GM19238 (cell line): ENCODE data around the gene F8A2.
"Not testable (repeated sequence)": the region's sequence is repeated elsewhere in the genome, so short reads cannot be mapped to it uniquely, and the experiment has no call there.

Experiments used
- DNase-seq: peaks from one replicate; pipeline ENCODE4 v3.0.0; 2011; ENCODE audit warnings: low spot score; ENCODE audit not compliant: insufficient read length

F8A2 gene

DNA sequence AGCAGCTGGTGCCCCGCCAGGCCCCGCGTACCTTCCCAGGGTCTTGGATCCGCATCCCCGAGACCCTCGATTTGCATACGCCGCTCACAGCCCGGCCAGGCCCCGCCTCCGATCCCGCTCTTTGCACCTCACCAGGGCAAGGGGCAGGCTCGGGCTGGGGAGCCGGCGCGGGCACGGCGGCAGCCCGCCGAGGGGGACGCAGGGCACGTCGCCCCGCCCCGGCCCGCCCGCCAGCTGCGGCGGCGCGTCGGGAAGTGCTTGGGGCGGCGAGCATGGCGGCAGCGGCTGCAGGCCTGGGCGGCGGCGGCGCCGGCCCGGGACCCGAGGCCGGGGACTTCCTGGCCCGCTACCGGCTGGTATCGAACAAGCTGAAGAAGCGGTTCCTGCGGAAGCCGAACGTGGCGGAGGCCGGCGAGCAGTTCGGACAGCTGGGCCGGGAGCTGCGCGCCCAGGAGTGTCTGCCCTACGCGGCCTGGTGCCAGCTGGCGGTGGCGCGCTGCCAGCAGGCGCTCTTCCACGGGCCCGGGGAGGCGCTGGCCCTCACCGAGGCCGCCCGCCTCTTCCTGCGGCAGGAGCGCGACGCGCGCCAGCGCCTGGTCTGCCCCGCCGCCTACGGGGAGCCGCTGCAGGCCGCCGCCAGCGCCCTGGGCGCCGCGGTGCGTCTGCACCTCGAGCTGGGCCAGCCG is at the start of gene F8A2:
Gene F8A2 (plus strand): TSS at position 253 of the 686 bp plus-strand sequence. CDS start 20 bp downstream, at position 273.
- DNase-seq, result not testable (repeated sequence)

DNA sequence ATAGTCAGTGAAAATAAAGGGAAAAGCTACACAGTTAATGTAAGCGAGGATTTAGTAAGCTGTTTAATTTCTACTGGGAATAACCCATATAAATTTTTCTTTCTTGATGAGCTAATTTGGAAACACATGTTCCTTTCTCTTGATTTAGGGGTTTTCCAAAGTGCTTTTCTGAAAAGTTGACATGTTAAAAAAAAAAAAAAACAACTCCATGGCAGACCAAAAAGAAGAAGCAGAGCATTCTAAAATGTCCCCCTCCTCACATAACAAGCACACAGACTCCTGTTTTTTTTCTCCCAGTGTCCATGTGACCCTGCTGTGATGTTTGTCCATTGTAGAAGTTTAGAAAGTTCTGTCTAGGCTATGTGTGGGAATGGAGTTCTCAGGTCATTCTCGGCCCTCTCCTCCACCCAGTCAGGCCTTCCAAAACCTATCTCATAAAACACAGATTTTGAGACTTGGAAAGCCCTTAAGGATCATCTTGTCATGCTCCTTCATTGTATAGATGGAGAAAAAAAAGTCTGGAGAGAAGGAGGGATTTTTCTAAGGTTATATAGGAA is 48.3 kb upstream of the F8A2 start:
- DNase-seq, result no peak

DNA sequence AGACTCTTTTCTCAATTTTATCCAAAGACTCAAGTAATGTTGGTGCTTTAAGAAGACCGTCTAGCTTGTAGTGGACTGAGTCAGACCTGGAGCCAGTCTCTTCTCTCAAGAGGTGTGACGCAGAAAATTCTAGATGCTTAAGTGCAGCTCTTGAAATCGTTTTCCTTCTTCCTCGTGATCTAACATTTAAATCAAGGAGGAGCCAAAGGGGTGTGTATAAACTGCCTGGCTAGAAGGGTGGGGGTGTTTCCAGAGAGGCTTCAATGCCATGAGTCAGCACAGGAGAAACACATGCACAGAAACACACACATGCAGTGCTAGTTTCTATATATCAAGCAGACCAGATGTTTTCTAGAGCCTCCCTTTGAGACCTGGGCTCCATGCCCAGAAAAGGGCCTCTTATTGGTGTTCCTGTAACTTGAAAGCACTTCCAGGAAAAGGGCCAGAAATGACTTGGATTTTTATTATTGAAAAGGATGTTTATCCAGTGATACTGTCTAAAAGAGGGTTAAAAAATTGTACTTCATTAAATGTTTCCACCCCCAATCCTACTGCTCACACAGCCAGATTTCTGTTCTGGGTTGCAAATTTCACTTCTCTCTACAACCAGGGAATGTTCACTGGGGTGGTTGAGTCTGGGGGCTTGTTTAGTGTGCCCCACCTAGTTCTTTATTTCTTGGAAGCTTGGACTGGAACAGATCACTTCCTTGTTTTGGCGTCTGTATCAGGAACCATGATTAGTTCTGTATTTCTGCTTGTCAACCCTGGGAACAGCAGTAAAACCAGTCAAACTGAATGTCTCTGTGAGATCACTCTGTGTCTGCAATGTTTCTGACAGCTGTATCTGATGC is 47.2 kb upstream of the F8A2 start, which contains the start of gene CLIC2:
Gene CLIC2 (minus strand): TSS at position 129 of the 851 bp plus-strand sequence. CDS start 187 bp downstream, outside the sequence.
- no peak for DNase-seq

DNA sequence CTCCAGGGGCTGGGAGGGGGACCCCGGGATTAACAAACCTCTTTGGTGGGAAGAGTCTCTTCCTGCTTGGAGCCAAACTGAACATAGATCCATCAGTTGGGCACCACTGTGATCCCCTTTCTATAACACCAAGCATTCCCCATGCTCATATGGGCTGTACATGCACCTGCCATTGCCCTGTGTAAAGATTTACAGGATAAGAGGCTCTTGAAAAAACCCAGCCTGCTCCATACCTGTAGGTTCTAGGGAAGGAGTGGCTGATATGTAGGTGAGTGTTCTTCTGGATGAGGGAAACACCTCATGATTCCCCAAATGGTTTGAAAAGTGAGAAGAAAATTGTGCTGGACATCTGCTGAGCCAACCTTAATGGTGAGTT is 46.6 kb upstream of the F8A2 start:
- not testable (repeated sequence) for DNase-seq

DNA sequence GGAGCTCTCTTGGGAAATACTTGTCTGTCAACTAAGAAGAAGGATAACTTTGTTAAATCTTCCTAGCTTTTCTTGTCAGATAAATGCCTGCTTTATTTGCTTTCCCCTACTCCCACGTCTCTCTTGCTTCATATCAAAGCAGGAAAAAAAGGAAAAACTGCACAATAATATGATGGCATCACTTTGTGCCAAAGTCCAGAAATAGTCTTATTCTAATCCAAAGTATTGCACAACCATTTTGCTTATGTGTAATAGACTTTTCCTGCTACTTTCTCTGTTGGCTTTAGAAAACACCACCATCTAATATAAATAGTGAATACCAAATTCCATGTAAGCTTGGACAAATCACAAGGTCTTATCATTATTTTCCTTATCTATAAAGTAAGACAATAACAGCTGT is 36.2 kb upstream of the F8A2 start:
- not testable (repeated sequence) for DNase-seq

DNA sequence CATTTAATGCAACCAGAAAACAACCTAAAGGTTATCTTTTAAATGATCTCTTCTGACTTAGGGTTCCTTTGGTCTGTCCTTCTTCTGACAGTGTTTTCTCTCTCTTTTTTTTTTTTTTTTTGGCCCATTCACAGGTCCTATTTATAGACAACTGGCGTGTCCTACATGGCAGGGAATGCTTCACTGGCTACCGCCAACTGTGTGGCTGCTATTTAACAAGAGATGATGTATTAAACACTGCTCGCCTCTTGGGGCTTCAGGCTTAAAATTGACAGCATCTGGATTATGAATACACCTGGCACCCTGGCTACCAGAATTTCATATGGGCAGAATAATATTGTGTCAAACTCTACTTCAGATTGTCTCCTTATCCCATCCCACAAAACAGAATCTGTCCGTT is 32.4 kb upstream of the F8A2 start:
- DNase-seq, result not testable (repeated sequence)

DNA sequence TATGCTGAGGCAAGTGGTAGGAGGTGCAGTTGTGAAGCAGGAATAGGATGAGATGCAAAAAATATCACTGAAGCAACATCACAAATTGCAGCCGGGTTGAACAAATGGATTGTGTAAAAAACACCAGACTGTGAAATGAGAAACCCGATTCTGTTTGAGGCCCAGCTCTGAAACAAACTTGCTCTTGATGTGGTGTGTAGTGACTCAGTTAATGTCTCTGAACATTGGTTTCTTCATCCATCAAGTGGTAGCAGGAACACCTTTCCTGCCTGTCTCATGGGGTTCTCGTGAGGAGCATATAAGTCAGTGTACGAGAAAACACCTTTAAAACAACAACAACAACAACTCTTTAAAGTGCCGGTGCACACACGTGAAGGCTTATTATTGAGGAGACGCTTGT is 18.2 kb upstream of the F8A2 start:
- DNase-seq, result not testable (repeated sequence)

DNA sequence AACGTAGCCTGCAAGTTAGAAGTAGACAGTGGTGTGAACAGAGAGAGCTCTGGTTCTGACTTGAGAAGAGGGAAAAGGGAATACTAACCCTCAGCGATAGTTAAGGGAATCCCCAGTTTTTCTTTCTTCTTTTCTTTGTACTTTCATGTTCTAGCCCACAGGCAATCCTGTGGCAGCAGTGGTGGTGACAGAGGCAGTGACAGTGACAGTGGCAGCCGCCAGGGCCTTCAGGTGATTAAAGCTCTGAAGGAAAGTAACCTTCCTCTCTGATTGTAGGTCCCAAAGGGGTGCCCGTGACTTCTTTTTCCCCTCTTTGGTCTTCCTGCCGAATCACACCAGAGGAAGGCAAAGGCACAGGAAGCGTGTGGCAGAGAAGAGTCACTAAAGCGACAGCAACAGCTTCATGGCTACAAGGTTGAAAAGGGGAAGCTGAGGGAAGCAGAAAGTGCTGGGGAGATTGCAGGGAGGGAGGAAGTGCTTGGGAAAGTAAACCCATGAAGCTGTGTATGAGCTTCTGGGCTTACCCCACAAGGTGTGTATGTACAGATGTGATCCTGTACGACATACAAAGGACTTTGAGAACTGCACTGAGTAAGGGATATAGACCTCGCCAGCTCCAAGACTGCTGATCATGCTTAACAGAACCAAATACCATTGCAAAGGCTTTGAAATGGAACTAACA is 8.0 kb upstream of the F8A2 start:
- not testable (repeated sequence) for DNase-seq

DNA sequence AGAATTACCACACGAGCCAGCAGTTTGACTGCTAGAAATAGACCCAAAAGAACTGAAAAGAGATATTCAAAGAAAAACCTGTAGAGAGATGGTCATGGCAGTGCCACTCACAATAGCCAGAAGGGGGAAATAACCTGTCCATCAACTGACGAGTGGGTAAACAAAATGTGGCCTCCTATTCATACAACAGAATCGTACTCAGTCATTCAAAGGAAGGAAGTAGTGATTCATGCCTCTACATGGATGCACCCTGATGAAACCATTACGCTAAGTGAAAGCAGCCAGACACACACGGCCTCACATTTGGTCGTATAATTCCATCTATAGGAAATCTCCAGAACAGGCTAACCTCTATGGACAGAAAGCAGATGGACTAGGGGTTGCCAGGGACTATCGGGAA is 2.1 kb upstream of the F8A2 start:
- not testable (repeated sequence) for DNase-seq

DNA sequence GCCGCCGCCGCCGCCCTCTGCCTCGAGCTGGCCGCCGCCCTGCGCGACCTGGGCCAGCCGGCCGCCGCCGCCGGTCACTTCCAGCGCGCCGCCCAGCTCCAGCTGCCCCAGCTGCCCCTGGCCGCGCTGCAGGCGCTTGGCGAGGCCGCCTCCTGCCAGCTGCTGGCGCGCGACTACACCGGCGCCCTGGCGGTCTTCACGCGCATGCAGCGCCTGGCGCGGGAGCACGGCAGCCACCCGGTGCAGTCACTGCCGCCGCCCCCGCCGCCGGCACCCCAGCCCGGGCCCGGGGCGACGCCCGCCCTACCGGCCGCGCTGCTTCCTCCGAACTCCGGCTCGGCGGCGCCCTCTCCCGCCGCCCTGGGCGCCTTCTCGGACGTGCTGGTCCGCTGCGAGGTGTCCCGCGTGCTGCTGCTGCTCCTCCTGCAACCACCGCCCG is 653 bp downstream of the F8A2 start:
- DNase-seq, result not testable (repeated sequence)

DNA sequence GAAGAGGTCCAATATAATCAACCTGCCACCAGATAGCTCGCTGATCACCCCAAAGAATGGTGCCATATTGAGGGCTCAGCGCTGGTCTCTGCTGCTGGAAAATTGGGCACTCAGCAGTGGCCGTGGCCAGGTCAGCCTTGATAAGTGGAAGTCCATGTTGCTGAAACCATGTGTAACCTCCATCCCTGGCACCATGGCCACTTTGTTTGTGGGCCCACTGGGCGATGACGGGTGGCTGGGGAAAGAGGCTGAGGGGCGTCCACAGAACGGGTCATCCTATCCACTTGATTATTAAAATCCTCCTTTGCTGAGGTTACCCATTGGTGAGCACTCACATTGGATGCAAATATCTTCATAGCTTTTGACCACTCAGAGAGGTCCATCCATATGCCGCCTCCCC is 7.7 kb downstream of the F8A2 start:
- DNase-seq, result no peak

DNA sequence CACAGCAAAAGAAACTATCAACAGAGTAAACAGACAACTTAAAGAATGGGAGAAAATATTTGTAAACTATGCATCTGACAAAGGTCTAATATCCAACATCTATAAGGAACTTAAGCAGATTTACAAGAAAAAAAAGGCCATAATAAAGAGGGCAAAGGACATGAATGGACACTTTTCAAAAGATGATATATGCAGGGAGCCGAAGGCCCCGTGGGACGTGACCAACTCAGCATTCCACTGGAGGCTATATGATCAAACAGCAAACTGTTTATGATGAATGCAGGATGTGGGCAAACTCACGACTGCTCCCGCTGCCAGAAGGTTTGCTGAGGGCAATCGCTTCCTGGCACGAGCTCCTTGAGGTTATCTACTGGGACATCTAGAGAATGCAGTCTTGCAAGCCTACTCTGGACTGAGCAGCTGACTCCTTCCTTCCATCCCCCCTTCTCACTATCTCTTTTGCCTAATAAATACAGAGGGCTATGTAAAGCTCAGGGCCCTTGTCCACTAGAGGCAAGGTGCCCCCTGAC is 12.9 kb downstream of the F8A2 start:
- not testable (repeated sequence) for DNase-seq

DNA sequence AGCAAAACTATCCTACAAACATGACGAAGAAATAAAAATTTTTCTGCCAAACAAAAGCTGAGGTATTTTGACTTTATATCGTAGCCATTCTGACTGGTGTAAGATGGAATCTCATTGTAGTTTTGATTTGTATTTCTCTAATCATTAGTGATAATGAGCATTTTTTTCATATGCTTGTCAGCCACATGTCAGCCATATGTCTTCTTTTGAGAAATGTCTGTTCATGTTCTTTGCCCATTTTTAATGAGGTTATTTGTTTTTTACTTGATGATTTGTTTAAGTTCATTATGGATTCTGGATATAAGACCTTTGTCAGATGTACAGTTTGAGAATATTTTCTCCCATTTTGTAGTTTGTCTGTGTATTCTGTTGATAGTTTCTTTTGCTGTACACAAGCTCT is 24.5 kb downstream of the F8A2 start:
- DNase-seq, result no peak

DNA sequence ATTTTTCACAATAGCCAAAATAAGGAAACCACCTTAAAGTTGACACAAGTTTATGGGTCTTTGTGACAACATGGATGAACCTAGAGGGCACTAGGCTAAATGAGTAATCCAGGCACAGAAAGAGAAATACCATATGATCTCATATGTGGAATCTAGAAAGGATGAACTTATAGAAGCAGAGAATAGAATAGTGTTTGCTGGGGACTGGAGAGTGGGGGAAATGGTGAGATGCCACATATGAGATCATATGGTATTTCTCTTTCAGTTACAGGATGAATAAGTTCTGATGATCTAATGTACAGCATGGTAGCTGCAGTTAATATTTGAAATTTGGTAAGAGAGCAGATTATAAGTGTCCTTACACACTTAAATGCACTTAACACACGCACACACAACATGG is 35.9 kb downstream of the F8A2 start:
- no peak for DNase-seq
